SKM-1 treated with dmso at 0.1 percent for 144 hours (cell line): ENCODE measurements around the gene PCDH9.
A peak's percentile ranks its signal among the peaks of the same experiment; 100 is the strongest.
"Not testable (repeated sequence)": the region's sequence is repeated elsewhere in the genome, so short reads cannot be mapped to it uniquely, and the experiment has no call there.

Experiments
- DNase-seq: peaks from one replicate; lab custom pipeline; 2025; ENCODE audit not compliant: unreplicated experiment; lab: John Stamatoyannopoulos, UW

PCDH9 gene

GRCh38 chr13:66926200-66926850 is 303.8 kb downstream of the PCDH9 start:
- no peak for DNase-seq

- DNase-seq: no peak
Measured at GRCh38 chr13:66922444-66922843, 307.7 kb downstream of the PCDH9 start.

GRCh38 chr13:66921437-66921836 is 308.7 kb downstream of the PCDH9 start:
- DNase-seq: no peak

- no peak for DNase-seq
Measured at GRCh38 chr13:66915596-66916185, 314.4 kb downstream of the PCDH9 start.

GRCh38 chr13:66914155-66914554 is 316.0 kb downstream of the PCDH9 start:
- no peak for DNase-seq

GRCh38 chr13:66911411-66911939 is 318.7 kb downstream of the PCDH9 start:
- DNase-seq: no peak

- DNase-seq: no peak
Measured at GRCh38 chr13:66899955-66900354, 330.2 kb downstream of the PCDH9 start.

- DNase-seq: no peak
Measured at GRCh38 chr13:66896933-66897332, 333.2 kb downstream of the PCDH9 start.

GRCh38 chr13:66895780-66896179 is 334.4 kb downstream of the PCDH9 start:
- DNase-seq: no peak

GRCh38 chr13:66895320-66895719 is 334.8 kb downstream of the PCDH9 start:
- no peak for DNase-seq

- DNase-seq: no peak
Measured at GRCh38 chr13:66888698-66889097, 341.4 kb downstream of the PCDH9 start.

GRCh38 chr13:66887088-66887487 is 343.0 kb downstream of the PCDH9 start:
- DNase-seq: no peak

GRCh38 chr13:66886264-66886663 is 343.9 kb downstream of the PCDH9 start:
- no peak for DNase-seq

GRCh38 chr13:66881170-66881569 is 349.0 kb downstream of the PCDH9 start:
- not testable (repeated sequence) for DNase-seq

- no peak for DNase-seq
Measured at GRCh38 chr13:66879988-66880387, 350.1 kb downstream of the PCDH9 start.

- no peak for DNase-seq
Measured at GRCh38 chr13:66875264-66875663, 354.9 kb downstream of the PCDH9 start.

- DNase-seq: no peak
Measured at GRCh38 chr13:66864627-66865026, 365.5 kb downstream of the PCDH9 start.

GRCh38 chr13:66860878-66861417 is 369.2 kb downstream of the PCDH9 start:
- DNase-seq: no peak

- no peak for DNase-seq
Measured at GRCh38 chr13:66859934-66860877, 369.9 kb downstream of the PCDH9 start.

GRCh38 chr13:66859078-66859477 is 371.1 kb downstream of the PCDH9 start:
- DNase-seq: peak; percentile 5

GRCh38 chr13:66858163-66858562 is 372.0 kb downstream of the PCDH9 start:
- DNase-seq: no peak
